Activated naive CD8-positive, alpha-beta T cell treated with anti-CD3 and anti-CD28 coated beads, Interleukin-2, amount 50 U/mL, for 16 hours (primary cell): ENCODE data around the gene RTN4R.
"Not testable (repeated sequence)": the region's sequence is repeated elsewhere in the genome, so short reads cannot be mapped to it uniquely, and the experiment has no call there.

ENCODE experiments used
- DNase-seq: peaks from one replicate; pipeline ENCODE4 v3.0.0-alpha.2; 2020; ENCODE audit warnings: low read depth, low spot score

RTN4R gene

DNA sequence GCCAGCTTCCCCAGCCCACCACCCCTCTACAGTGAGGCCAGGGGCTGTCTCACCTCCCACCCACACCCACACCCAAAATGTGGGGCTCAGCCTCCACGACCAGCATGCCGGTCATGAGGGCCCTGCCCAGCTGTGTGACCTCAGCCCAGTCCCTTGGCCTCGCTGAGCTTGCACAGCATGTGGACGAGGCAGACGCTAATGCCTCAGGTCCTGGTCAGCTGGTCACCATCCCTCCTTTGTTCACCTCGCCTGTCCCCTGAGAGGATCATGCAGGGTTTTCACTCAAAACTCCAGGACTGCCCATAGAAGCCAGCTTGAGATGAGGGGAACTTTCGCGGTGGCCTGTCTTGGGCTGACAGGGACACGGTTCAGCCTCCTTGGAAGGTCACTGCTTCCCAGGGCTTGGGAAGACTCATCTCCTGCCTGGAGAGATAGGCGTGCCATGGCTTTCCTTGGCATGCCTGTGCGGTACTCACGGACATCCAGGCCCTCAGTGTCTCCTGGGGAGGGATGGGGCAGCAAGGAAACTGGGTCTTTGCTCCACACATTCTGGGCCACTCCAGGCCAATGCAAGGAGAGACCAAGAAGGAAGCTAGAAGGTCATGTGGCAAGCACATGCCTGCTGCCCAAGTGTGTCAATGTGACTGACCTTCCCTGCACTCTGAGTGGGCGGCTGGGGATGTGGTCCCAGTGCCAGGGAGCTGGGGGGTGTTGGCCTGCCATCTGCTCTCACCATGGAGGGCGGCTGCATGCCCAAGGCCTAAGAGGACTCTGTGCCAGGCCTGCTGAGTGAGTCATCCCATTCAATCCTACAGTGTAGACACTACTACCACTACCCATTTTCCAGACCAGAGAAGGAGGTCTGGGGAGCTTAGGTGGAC, 3.2 kb upstream of the RTN4R start:
- no peak for DNase-seq

DNA sequence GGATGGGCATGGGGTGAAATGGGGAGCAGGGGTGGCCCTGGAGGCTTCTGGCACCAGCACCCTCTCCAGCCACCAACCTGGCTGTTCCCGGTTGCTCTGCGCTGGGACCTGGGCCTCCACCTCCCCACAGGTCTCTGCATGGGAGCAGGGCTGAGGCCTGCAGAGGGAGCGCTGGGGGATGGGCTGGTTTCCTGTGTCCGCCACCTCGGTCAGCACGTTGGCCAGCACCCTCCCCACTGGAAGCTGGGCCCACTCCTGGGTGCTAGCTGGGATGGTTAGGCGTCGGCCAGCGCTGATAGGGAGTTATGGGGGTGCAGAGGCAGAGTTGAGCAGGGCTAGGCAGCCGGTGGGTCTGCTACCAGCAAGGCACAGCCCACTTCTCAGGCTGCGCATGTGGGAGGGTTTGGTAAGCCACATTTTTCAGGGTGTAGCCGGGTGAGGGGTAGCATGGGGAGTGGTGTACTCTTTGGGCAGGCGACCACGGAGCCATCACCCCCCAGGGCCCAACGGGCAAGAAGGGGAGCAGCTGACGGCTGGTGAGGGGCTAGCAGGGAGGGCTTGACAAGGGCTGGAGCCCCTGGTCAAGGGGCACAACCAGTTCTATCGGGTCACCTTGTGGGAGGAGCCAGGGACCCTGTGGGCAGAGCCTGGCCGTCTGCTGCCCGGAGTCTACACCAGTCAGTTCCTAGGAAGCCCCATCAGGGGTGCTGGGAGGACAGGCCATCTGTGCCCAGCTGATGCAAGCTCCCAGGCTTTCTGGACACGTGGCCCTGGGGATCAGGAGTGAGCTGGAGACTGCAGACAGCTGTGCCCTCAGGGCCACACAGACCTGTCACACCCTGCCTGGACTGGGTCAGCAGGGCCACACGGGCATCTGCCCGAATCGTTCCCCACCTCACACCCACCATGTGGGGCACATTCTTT, 2.3 kb upstream of the RTN4R start:
- DNase-seq: not testable (repeated sequence)

DNA sequence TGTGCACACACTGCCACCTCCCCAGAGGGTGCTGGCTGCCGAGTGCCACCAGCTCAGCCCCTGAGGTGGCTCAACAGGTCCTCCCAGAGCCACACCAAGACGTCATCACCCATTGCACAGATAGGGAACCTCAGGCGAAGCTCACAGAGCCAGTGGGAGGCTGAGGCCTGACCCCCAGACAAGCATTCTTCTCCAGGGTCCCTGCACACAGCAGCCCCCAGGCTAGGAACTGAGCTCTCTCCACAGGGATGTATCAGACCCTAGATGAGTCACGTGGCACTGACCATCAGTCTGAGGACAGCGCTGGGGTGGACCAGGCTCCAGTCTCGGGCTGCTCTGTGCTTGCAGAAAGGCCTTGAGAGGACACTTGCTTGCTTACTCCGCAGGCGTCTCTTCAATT, 1.6 kb upstream of the RTN4R start:
- not testable (repeated sequence) for DNase-seq

DNA sequence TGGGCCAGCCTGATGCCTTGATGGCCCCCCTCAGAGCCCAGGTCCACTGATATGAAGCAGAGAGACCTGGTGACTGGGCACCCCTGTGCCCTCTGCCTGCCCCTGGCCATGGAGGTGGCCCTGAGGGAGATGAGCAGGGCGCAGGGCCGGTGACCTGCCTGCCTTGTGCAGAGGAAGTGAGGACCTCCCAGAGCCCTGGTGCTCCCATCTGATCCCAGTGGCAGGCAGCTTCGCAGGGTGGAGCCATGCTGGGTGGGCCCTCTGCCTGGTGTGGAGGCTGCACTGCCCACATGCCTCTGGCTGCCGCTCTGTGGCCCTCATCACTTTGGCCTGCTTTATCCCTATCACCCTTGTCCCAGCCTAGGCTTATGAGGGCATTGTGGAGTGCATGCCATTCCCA, 1.1 kb upstream of the RTN4R start:
- not testable (repeated sequence) for DNase-seq

DNA sequence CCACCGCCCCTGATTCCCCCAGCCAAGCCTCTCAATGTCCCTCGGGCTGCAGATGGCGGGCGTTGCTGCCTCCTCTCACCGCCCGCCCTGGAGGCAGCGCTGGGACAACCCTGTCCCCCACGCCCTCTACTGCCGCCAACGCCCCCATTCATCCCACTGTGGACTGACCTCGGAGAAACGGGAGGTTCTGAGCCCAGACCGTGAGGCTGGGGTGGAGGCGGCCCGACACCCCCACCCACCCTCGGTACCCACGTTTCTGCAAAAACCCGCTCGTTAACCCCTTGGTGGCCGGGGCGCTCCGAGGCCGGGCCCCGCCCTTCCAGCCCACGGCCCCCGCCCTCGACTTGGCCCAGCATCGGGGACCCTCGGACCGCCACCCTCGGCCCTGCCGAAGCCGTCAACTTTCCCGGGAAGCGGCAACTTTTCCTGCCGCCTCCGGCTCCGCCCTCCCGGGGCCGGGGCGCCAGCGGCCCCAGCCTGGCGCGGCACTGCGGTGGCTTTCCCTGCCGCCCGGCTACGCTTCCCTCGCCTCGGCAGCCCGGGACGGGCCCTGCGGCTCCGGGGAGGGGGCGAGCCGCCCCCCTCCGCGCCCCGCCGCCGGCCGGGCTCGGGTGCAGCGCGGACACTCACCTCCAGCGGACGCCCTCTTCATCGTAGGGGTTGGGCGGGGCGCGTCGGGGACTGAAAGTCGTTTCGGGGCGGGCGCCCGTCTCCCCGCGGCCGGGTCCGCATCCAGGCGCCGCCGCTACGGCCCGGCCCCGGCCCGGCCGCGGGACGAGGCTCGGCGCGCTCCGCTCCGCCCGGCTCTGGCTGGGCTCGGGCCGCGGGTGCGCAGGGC, 458 bp downstream of the RTN4R start:
- no peak for DNase-seq

DNA sequence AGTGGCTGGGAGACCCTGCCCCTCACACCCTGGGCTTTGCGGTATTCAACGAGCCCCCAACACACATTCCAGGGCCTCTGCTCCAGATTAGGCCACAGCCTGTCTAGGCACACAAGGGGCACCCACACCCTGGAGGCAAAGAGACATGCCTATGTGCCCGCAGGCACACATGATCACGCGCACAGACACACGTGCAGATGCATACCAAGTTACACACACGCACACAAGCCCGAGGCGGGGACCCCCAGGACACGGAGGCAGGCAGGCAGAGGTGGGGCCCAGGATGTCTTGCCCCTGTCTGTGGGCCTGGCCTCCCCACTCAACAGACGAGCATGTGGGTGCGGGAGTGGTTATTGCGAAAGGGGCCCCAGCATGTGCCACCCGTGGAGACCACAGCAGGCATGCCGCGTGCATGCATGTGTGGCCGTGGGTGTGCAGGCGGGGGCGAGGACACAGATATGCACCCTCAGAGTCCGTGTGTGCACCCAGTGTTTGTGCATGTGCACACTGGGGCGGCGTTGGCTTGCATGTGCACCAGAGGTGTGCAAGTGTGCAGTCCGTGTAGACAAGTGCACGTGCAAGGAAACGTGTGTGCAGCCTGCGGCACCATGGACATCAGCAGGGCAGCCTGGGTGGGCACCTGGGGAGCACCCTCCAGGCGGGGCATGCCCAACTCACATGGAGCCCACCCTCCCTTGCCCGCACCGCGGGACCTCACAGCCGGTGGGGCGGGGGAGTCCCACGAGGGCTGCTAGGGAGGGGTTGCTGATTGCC, 1.3 kb downstream of the RTN4R start:
- not testable (repeated sequence) for DNase-seq

DNA sequence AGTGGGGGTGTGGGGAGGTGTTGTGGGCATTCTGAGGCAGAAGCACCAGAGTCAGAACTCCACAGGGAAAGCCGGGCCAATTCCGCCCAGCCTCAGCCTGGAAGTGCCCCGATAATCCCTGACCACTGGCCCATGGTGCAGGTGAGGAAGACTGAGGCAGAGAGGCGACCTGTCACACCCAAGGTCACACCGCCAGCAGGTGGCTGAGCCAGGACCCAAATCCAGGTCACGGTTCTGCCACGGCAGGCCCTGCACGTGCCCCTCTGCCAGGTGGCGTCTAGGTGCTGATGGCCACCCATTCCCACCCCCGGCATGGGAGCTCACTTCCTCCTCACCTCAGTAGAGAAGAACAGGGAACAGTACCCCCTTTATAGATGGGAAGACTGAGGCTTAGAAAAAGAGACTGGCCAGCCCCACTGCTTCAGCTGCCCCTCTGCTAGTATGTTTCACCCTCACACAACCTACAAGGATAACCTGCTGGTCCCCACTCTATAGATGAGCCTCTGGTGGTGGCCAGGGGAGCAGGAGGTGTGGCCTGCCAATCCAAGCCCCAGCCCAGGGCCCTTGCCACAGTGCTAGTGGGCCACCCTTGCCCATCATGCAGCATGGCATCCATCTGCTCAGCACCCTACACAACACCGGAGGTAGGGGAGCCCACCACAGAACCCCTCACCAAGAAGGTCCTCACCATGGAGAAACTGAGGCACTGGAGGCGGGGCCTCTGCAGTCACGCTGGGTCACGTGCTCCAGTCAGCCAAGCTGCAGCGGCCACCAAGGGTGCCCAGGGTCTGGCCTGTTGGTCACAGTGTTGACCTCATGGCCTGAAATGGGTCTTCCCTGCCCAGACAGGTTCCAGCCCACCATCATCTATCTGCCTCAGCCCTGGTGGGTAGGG, 2.1 kb downstream of the RTN4R start:
- DNase-seq: not testable (repeated sequence)

DNA sequence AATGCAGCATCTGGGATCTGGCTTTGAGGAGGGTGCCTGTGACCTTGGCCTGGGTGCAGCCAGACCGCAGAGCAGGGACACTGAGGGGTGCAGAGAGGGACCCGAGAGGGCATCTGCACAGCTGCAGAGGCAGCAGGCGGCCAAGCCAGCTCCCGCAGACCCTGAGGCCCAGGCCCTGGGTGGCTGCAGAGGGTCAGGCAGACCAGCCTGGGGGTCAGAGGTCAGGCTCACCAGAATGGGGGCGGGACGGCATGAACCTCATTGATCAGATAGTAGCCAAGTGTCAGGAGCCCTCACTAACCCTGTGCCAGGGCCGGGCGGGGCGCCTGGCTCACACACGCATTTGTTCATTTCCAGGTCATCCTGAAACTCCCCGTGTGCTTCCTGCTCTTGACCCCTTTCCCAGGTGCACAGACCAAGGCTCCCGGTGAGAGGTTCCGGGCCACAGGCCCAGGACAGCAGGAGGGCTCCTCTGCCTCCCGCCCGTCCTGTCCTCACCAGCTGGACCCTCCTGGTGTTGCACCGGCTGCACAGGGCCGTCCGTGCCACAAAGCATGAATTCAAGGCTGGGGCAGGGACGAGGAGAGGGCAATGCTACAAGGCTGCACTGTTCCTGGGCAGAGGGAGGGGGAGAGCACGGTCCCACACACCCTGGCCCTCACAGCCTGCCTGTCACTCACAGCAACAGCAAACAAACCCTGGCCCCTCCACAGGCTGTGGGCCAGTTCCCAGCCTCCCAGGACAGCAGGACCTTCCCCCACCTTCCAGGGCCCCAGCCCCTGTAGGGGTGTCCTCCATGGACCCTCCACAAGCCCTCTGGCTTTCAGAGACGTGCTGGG, 3.3 kb downstream of the RTN4R start:
- no peak for DNase-seq

DNA sequence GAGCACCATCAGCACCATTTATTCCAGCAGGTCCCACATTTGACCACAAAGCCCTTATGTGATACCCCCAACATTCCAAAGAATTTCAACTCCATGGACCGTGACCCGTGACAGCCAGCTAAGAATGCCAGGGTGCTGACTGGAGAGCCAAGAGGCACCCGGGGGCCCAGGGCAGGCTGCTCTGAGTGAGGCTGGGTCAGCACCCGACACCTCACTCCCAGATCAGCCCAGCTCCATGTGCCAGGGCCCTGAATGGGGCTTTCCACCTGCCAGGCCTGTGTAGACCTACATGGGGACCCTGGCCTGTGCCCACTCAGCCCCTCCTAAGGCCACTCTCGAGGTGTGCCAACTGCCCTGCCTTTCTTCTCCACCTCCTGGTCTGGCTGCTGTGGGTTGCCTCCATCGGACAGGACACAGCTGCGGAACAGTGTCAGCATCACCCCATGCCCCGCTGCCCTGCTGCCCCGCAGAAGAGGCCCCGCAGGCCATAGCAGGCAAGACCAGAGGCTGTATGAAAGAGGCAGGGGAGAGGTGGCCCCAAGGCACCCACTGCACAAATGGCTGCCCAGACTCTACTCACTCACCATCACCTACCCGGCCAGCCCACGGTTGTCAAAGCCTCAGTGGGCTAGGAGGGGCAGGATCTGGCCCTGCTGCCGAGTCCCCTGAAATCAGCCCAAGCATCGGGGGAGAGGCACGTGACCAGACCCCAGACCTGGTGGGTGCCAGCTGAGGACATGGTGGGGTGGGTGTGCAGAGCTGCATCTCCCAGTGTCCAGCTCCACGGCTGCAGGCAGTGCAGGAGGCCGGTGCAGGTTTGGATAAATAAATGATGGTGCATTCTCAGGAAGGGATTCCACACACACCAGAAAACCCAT, 4.5 kb downstream of the RTN4R start:
- DNase-seq: not testable (repeated sequence)

DNA sequence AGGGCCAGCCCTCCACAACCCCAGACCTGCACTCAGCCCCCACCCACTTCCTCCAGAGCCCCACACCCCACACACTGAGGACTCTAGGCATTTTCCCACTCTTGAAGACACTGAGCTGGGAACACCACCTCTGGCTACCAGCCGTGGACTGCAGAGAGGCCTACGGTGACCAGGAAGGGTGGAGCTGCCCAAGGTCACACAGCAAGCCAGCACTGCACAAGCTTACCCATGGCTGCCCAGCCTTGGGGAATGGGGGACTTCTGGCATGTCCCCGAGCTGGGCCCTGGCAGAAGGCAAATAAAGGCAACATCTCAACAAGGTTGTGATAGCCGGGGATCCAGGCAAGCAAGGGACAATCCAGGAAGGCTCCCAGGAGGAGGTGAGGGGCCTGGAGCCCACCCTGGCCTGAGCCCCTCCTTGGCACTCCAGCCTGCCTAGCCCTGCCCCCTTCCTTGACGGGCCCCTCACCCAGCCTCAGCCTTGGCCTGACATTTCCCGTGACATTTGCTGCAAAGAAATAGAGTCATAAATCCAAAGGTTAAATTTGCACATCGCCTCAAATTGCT, 5.5 kb downstream of the RTN4R start:
- DNase-seq: no peak

DNA sequence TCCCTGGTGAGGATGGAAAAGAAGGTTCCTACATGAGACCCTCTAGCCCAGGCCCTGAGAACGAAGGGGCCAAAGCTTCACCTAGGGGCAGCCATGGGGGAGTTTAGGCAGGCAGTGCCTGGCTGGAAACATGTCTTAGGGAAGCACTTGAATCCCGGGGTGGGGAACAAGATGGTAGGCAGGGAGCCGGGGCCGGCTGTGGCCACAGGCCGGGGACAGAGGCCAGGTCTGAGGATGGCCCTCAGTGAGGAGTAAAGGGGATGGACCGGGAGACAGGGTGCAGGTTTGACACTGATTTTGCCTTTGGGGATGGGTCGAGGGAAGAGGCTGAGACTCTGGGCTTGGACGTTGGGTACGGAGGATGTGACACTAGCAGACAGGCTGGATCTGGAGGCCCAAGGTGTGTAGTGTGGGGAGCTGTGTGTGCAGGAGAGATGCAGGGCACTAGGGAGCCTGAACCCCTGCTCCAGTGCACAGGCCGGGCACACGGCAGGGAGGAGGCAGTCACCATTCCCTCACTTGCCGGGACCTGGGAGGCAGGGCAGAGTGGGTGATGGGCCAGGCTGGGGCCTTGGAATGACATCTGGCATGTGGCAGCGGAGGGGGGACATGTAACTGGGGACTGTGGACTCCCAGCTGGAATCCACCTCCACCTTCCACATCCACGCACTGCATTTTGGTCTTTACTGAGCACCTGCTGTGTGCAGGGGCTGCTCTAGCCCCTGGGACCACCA, 6.1 kb downstream of the RTN4R start:
- no peak for DNase-seq

DNA sequence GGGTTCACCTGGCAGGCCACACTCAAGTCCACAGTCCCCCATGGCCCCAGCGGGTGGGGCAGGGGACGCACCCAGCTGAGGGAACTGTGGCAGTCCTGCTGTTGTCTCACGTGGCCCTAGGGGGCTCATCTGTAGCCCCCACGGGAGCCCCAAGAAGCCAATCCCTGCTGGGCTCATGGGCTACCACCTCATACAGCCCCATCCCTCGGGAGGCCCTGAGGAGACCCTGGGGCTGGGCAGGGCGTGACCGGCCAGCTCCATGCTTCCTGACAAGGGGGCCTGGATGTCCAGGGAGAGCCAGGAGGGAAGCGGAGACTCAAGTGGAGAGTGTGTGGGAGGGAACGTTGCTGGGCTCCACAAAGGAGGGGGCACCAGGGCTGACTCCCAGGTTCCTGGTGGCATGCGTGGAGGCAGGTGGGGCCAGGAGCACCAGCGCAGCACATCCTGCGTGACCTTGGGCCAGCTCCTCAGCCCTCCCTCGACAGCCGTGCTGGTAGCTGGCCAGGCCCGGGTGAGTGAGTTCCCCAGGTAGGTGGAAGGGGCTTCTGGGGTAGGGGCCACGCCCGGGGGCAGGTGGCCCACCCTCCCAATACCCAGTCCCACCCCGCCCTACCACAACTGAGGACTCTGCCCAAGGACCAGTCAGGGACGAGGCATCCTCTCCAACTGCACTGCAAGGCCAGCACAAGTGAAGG, 7.9 kb downstream of the RTN4R start:
- no peak for DNase-seq

DNA sequence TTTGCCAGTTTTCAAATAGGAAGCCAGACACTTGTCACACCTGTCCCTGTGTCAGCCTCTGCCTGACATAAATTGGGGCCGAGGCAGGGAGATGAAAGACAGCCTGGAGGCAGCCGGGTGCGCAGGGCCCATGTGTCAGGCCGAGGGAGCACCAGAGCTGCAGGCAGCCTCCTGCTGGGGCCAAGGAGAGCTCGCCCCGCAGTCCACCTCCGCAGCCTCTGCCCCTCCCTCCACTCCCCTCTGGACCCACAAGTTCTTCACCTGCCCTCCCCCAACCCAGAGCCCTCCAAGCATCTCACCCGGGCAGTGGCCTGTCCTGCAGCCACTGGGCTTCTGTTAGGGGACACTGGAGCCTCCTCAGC, 8.8 kb downstream of the RTN4R start:
- no peak for DNase-seq

DNA sequence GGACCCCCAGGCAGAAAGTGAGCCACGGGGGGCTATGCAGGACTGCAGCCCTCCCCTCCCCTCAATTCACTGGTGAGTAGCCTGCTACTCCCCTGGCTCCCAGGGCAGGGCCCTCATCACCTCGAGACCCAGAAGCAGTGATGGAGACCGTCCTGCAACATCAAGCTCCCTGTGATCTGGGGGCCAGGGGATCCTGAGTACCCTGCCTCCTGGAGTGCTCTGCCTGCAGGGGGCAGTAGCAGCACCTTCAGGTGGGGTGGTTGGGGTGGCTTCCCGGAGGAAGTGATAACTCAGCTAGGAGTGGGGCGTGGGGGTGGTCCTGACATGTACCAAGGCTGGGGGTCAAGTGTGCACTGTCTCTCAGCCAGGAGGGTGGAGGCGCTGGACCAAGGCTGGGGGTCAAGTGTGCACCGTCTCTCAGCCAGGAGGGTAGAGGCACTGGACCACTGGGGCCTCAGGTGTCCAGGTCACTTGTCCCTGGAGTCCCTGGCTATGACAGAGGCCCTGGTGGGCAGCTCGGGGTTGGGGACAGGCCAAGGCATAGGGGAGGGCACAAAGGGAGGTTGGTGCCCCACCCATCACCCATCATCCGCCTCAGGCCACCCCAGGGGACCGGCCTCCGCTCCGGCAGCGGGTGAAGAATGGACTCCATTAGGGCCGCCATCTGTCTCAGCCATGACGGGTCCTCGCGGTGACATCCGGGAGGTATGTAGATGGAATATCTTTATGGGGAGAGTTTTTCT, 9.4 kb downstream of the RTN4R start:
- no peak for DNase-seq

DNA sequence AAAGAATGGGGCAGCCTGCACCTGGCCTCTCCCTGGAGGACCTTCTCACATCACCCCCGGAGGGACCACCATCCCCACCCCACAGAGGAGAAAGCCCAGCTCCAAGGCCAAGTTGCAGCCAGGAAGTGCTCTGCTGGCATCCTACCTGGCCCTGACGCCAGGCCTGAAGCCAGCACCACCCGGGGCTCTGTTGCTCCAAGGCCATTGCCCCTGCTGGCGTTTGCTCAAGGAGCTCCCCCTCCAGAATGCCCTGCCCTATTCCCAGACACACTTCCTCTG, 10.2 kb downstream of the RTN4R start:
- no peak for DNase-seq
